GM23248 (cell line): Measurements from ENCODE around the gene PIGR. TPM values are rescaled to one million over a fixed set of nuclear protein-coding genes. Genes with fewer than 3 reads are reported as not detected.

Source experiments
- DNase-seq: peaks from one replicate; pipeline ENCODE4 v3.0.0-alpha.2; 2015
- H2AFZ ChIP-seq: fragments of 200-600 bp; sonication (generic); 2 replicates; pipeline ENCODE4 v1.6.1; 2016; ENCODE audit warnings: antibody characterized with exemption
- H3F3A ChIP-seq: fragments of 200-600 bp; sonication (generic); 2 replicates; pipeline ENCODE4 v1.6.1; 2016; ENCODE audit warnings: mild to moderate bottlenecking, antibody characterized with exemption, mixed run types; ENCODE audit not compliant: insufficient read depth
- H3K27ac ChIP-seq: fragments of 200-600 bp; sonication (generic); 2 replicates; pipeline ENCODE4 v1.5.1; 2016; ENCODE audit warnings: mild to moderate bottlenecking
- H3K27me3 ChIP-seq: fragments of 200-600 bp; sonication (generic); replicated peaks from 2 replicates; pipeline ENCODE4 v1.6.1; 2016; ENCODE audit warnings: mild to moderate bottlenecking; ENCODE audit not compliant: insufficient read depth
- H3K36me3 ChIP-seq: fragments of 200-600 bp; sonication (generic); 2 replicates; pipeline ENCODE4 v1.6.1; 2016; ENCODE audit warnings: low read depth, mild to moderate bottlenecking
- H3K4me1 ChIP-seq: fragments of 200-600 bp; sonication (generic); 2 replicates; pipeline ENCODE4 v1.6.1; 2016; ENCODE audit warnings: mild to moderate bottlenecking; ENCODE audit not compliant: insufficient read depth
- H3K4me2 ChIP-seq: fragments of 200-600 bp; sonication (generic); one replicate; pipeline ENCODE4 v1.6.1; 2016; ENCODE audit warnings: mild to moderate bottlenecking; ENCODE audit not compliant: unreplicated experiment
- H3K4me3 ChIP-seq: fragments of 200-600 bp; sonication (generic); 2 replicates; pipeline ENCODE4 v1.5.1; 2016; ENCODE audit warnings: mild to moderate bottlenecking
- H3K79me2 ChIP-seq: fragments of 200-600 bp; sonication (generic); 2 replicates; pipeline ENCODE4 v1.6.1; 2016; ENCODE audit warnings: mild to moderate bottlenecking; ENCODE audit not compliant: insufficient read depth
- H3K9ac ChIP-seq: fragments of 200-600 bp; sonication (generic); 2 replicates; pipeline ENCODE4 v1.6.1; 2016; ENCODE audit warnings: mild to moderate bottlenecking
- H3K9me2 ChIP-seq: fragments of 200-600 bp; sonication (generic); 2 replicates; pipeline ENCODE4 v1.6.1; 2016; ENCODE audit warnings: mixed run types, mild to moderate bottlenecking, moderate library complexity; ENCODE audit not compliant: insufficient read depth
- H3K9me3 ChIP-seq: fragments of 200-600 bp; sonication (generic); one replicate; pipeline ENCODE4 v1.6.1; 2017; ENCODE audit warnings: low read depth
- H4K20me1 ChIP-seq: fragments of 200-600 bp; sonication (generic); 2 replicates; pipeline ENCODE4 v1.6.0; 2016; ENCODE audit not compliant: insufficient read depth
- EZH2 ChIP-seq: fragments of 200-600 bp; sonication (generic); IDR thresholded peaks from 2 replicates; pipeline ENCODE4 v1.6.1; 2018; ENCODE audit warnings: antibody characterized with exemption, mild to moderate bottlenecking; ENCODE audit not compliant: insufficient read depth, poor library complexity, severe bottlenecking
- EZH2phosphoT487 ChIP-seq: fragments of 200-600 bp; sonication (generic); IDR thresholded peaks from 2 replicates; pipeline ENCODE4 v1.6.1; 2018; ENCODE audit warnings: antibody characterized with exemption, moderate library complexity, mild to moderate bottlenecking, low read depth; ENCODE audit not compliant: insufficient read depth
- WGBS, 2 experiments: methylation state at CpG; one replicate each; pipeline ENCODE4 v1.1.6; 2015 to 2017; ENCODE audit warnings: low lambda C conversion rate in 2 of 2, low coverage in 1 of 2; ENCODE audit errors: missing lambda C conversion rate in 2 of 2; 5-methylcytosine and 5-hydroxymethylcytosine counted together
- in situ Hi-C: fragments of 300-500 bp; cut with MboI; formaldehyde crosslinking; loops from 2 replicates; pipeline ENCODE4 v1.15.0; 2020
- polyA plus RNA-seq: library from polyadenylated mRNA; unstranded; fragments of >200 nt; fragmentation: Nextera tagmentation; extraction: Ambion mirVana; gene quantifications from 2 replicates; pipeline ENCODE4 v1.2.1, GENCODE V29; 2016
- total RNA-seq: library from RNA; depleted of rRNA; stranded (reverse); fragments of >200 nt; shearing (Covaris generic); gene quantifications from 2 replicates; pipeline ENCODE4 v1.2.3, GENCODE V29; 2014

Gene PIGR
- total and polyA plus RNA-seq, 2 experiments from 2014 or later: not detected

GRCh38 chr1:206970446-206970845 lies 24.2 kb upstream of the PIGR start, which contains the start of gene FCAMR:
FCAMR (minus strand) TSS chr1:206970460; CDS start chr1:206970125, 335 bp downstream.
- TF ChIP-seq EZH2phosphoT487: no peak
- no peak for TF ChIP-seq EZH2
- H3K79me2 ChIP-seq: no peaks in the 10 kb centered on the region
- no peaks in the 10 kb centered on the region for H3K4me1 ChIP-seq
- no peak within 1 kb of the TSS for H3K4me3 ChIP-seq
- in situ Hi-C loops: no loop called here
- no peaks in the 10 kb centered on the region for H3K9me3 ChIP-seq
- no peak within 1 kb of the TSS for H3K9ac ChIP-seq
- H3K27me3 ChIP-seq: peaks cover 31% of the 10 kb centered on the region
- H4K20me1 ChIP-seq: no peaks in the 10 kb centered on the region
- H2AFZ ChIP-seq: no peak within 1 kb of the TSS
- DNase-seq: no peak
- 26 to 34% methylated on average over 2 of the region's 2 CpGs for WGBS, 2 experiments
- H3K9me2 ChIP-seq: no peaks in the 10 kb centered on the region
- H3K27ac ChIP-seq: no peak within 1 kb of the TSS
- no peaks in the 10 kb centered on the region for H3F3A ChIP-seq
- H3K4me2 ChIP-seq: no peak within 1 kb of the TSS
- no peaks in the 10 kb centered on the region for H3K36me3 ChIP-seq

GRCh38 chr1:206969090-206969489 lies 22.8 kb upstream of the PIGR start:
- no peaks in the 10 kb centered on the region for H3K79me2 ChIP-seq
- H3K4me1 ChIP-seq: no peaks in the 10 kb centered on the region
- H4K20me1 ChIP-seq: no peaks in the 10 kb centered on the region
- no peak overlapping the region for H3K4me3 ChIP-seq
- H3K27me3 ChIP-seq: peaks cover 31% of the 10 kb centered on the region
- no peak for TF ChIP-seq EZH2phosphoT487
- TF ChIP-seq EZH2: no peak
- no peak for DNase-seq
- no peak overlapping the region for H3K9ac ChIP-seq
- no peaks in the 10 kb centered on the region for H3K9me2 ChIP-seq
- in situ Hi-C loops: no loop called here
- no peak overlapping the region for H3K4me2 ChIP-seq
- H3F3A ChIP-seq: no peaks in the 10 kb centered on the region
- no peak overlapping the region for H2AFZ ChIP-seq
- no peaks in the 10 kb centered on the region for H3K9me3 ChIP-seq
- no peaks in the 10 kb centered on the region for H3K36me3 ChIP-seq
- H3K27ac ChIP-seq: no peak overlapping the region
- WGBS, 2 experiments: 37 to 42% methylated on average over 5 of the region's 5 CpGs

- in situ Hi-C loops: no loop called here
These were observed 21.0 kb upstream of the PIGR start for GRCh38 chr1:206967096-206967849.

GRCh38 chr1:206965781-206966180 lies 19.5 kb upstream of the PIGR start:
- WGBS, 2 experiments: 41 to 66% methylated on average over 2 of the region's 2 CpGs
- Histone ChIP-seq H3K27ac (no peak overlapping the region), H4K20me1 (no peaks in the 10 kb centered on the region), H3K79me2 (no peaks in the 10 kb centered on the region), H3F3A (no peaks in the 10 kb centered on the region), H3K4me3 (no peak overlapping the region), H3K9me3 (no peaks in the 10 kb centered on the region), H3K9ac (no peak overlapping the region), H3K27me3 (peaks cover 11% of the 10 kb centered on the region), H3K4me1 (no peaks in the 10 kb centered on the region), H2AFZ (no peak overlapping the region), H3K36me3 (no peaks in the 10 kb centered on the region), H3K9me2 (no peaks in the 10 kb centered on the region), H3K4me2 (no peak overlapping the region)
- in situ Hi-C loops: no loop called here
- TF ChIP-seq EZH2phosphoT487 (no peak), EZH2 (no peak)
- DNase-seq: no peak

More at GRCh38 chr1:206967096-206967849, 21.0 kb upstream of the PIGR start:
- no peaks in the 10 kb centered on the region for H3K9me2 ChIP-seq
- no peak overlapping the region for H3K4me3 ChIP-seq
- peak; percentile 30 for DNase-seq
- no peaks in the 10 kb centered on the region for H3F3A ChIP-seq
- no peaks in the 10 kb centered on the region for H3K36me3 ChIP-seq
- H4K20me1 ChIP-seq: no peaks in the 10 kb centered on the region
- no peak overlapping the region for H3K4me2 ChIP-seq
- no peaks in the 10 kb centered on the region for H3K9me3 ChIP-seq
- no peak overlapping the region for H3K27ac ChIP-seq
- TF ChIP-seq EZH2phosphoT487 (no peak), EZH2 (no peak)
- H3K27me3 ChIP-seq: peaks cover 19% of the 10 kb centered on the region
- H3K4me1 ChIP-seq: no peaks in the 10 kb centered on the region
- H3K9ac ChIP-seq: no peak overlapping the region
- peak overlapping the region; percentile 33; the same call in 1 of the 2 replicates for H2AFZ ChIP-seq
- 26 to 31% methylated on average over 8 of the region's 8 CpGs for WGBS, 2 experiments
- no peaks in the 10 kb centered on the region for H3K79me2 ChIP-seq
